Jurkat, Clone E6-1 (cell line): ENCODE data around the gene SLC38A6.
"Not testable (repeated sequence)": the region's sequence is repeated elsewhere in the genome, so short reads cannot be mapped to it uniquely, and the experiment has no call there.

Experiments used
- DNase-seq: peaks from one replicate; pipeline ENCODE4 v3.0.0-alpha.2; 2011; ENCODE audit warnings: low read depth, low spot score
- H3K4me3 ChIP-seq: 2 replicates; pipeline ENCODE4 v1.5.1; 2011; ENCODE audit warnings: mild to moderate bottlenecking, low read length, control low read depth, moderate library complexity

Gene SLC38A6

DNA sequence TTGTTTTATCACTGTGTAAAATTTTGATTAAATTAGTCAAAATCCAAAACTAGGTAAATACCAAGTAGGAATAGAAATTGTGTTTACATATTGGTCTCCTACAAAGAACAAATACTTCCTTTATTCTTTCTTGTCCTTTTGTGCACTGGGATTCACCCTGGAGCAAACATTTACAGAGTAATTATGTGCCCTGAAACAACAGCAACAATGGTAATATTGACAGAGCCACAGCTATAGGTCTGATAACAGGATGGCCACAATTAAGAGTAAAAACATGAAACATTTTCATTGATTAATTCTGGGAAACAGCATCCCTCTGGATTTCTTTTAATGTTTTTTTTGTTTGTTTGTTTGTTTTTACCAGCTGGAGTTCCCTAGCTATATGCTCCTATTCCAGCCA, 61.2 kb downstream of the SLC38A6 start:
- H3K4me3 ChIP-seq: no peak overlapping the region
- no peak for DNase-seq

- DNase-seq: no peak
- H3K4me3 ChIP-seq: no peak overlapping the region
Measured at GRCh38 chr14:61043506-61043905, 62.5 kb downstream of the SLC38A6 start.

GRCh38 chr14:61047021-61047420, 66.0 kb downstream of the SLC38A6 start:
- DNase-seq: no peak
- H3K4me3 ChIP-seq: no peak overlapping the region

GRCh38 chr14:61048640-61049039, 67.6 kb downstream of the SLC38A6 start:
- DNase-seq: no peak

GRCh38 chr14:61050417-61050816, 69.4 kb downstream of the SLC38A6 start:
- H3K4me3 ChIP-seq: no peak overlapping the region
- DNase-seq: no peak

More at GRCh38 chr14:61048640-61049039, 67.6 kb downstream of the SLC38A6 start:
- no peak overlapping the region for H3K4me3 ChIP-seq

DNA sequence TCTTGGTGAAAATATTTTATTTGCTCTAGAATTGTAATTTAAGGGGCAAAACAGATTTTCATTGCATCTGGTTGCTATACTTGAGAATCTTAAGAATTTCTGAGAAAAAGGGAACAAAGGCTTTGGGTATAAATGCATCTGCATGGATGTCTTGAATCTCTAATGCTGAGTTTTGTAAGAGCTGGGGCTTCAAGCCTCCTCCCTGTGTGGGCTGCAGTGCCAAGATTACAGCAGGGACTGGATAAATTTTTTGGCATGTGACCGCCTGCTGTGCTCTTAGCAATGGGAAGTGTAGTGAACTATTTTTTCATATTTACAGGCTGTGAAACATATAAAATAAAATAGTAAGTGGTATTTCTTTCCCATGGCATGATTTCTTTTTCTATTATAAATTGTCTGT, 70.0 kb downstream of the SLC38A6 start:
- DNase-seq: no peak
- H3K4me3 ChIP-seq: no peak overlapping the region

DNA sequence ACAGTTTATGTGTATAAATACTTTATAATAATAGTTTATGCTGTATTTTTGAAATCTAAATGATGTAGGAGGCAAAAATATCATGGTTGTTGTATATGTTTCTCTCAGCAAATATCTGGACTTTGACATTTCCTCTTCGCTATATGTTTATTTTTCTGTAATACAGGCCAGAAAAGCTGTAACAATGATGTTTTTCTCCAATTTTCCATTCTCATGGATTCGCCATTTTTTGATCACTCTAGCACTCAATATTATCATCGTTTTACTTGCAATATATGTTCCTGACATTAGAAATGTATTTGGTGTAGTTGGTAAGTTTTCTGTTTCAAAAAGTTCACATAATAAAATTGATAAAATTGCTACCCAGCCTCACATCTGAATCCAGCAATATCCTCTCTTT, 70.6 kb downstream of the SLC38A6 start:
- DNase-seq: no peak

DNA sequence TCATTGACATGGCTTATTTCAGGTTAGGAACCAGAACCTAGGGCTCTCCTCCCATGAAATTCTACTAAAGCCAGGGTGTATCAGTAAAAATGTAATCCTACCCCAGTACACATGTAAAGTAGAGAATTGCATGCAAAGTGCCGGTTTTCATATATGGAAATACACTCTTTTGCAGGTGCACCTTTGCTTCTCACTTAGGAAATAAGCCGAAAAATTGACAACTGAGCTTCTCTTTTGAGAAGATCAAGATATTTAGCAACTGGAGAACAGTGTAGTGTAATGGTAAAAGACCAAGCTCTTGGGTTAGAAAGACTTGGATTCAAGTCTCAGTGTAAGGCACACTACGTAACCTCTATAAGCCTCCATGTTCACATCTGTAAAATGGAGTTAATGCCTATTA, 82.4 kb downstream of the SLC38A6 start:
- no peak overlapping the region for H3K4me3 ChIP-seq
- DNase-seq: no peak

More for the DNA sequence above, 70.6 kb downstream of the SLC38A6 start:
- H3K4me3 ChIP-seq: no peak overlapping the region

- DNase-seq: no peak
- H3K4me3 ChIP-seq: no peak overlapping the region
Measured at GRCh38 chr14:61064210-61064609, 83.2 kb downstream of the SLC38A6 start.

DNA sequence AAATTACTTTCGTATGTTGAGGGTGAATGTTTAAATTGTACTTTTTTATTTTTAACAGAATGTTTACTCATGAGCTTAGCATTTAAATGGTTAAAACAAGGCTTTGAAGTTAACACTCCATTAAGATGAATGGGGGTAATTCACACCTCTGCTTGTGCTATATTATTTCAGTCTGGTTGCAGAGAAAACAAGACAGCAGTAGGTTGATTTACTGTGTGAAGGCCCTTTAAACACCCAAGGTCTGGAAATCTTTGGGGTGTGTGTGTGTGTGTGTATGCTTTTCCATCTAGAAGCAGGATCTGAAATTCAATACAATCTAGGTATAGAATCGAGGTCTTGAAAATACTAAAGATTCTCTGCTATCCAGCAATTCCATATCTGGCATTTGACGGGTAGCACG, 83.8 kb downstream of the SLC38A6 start:
- no peak for DNase-seq
- H3K4me3 ChIP-seq: no peak overlapping the region

- H3K4me3 ChIP-seq: no peak overlapping the region
- no peak for DNase-seq
Measured at GRCh38 chr14:61065656-61066055, 84.6 kb downstream of the SLC38A6 start.

- H3K4me3 ChIP-seq, DNase-seq: not testable (repeated sequence)
Measured at GRCh38 chr14:61072442-61072841, 91.4 kb downstream of the SLC38A6 start.

DNA sequence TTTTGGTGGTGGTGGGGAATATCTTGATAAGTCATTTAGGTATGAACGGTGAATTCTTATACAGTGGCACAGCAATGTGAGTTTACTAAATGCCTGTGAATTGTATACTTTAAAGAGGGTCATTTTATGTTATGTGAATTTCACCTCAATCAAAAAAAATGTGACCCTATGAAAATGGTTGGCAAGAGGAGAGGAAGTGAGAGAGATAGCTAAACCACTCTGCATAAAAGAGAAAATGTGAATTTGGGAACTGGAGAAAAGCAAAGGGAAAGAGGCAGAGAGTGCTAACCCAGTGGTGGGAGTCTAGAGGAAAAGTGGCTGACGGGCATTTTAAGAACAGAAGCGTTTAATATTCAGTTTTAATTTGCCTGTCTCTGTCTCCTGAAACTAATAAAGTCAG, 93.8 kb downstream of the SLC38A6 start:
- H3K4me3 ChIP-seq: no peak overlapping the region
- DNase-seq: no peak

GRCh38 chr14:61076556-61076955, 95.5 kb downstream of the SLC38A6 start:
- H3K4me3 ChIP-seq: no peak overlapping the region
- DNase-seq: no peak

DNA sequence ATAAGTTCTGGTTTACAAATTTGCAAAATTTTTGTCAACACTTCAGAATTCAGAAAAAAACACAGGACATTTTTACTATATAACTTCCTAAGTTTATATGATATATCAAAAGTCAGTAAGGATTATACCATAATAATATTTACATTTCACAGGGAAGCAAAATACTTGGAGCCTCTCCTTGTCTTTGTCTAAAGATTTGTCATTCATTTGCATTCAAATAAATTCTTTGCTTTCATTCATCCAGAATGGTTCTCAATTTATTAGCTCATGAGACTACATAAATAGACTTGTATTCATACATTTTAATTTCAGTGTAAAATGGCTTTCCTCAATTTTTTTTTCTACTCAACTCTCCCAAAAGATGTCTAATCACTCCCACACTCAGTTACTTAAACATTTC, 96.4 kb downstream of the SLC38A6 start:
- DNase-seq: no peak
- no peak overlapping the region for H3K4me3 ChIP-seq

DNA sequence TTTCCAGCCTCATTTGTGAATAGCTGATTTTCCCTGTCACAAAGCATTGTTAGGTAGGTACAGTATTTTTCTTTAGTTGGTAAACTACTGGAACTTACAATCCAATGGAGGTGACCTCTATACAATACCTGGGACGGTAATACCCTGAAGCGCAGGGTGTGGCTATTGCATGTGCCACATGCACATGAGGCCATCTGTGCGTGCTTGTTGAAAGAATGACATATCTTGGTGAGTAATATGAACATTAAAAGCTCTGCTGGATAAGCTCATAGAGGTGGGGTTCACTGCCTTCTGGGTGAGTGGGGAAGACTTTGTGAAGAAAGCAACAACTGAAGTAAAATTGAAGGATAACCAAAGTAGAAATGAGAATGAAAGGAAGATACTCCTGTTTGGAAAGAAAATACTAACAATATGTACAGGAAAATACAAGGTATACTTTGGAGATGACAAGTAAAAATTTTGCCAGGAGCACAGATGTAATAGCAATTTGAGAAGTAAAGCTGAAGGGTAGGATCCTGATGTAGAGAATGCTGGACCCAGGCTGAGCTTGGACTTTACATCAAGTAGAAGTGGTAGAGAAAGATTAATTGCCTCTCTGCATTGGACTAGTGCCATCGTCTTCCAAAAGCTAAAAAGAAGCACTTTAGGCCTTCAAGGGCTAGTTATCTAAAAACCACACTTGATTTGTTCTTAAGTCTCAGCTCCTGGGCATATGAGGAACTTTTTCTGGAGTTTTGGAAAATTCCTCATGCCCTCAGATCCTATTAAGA, 97.1 kb downstream of the SLC38A6 start:
- DNase-seq: no peak
- no peak overlapping the region for H3K4me3 ChIP-seq

- no peak overlapping the region for H3K4me3 ChIP-seq
- DNase-seq: no peak
Measured at GRCh38 chr14:61080591-61081010, 99.6 kb downstream of the SLC38A6 start.

DNA sequence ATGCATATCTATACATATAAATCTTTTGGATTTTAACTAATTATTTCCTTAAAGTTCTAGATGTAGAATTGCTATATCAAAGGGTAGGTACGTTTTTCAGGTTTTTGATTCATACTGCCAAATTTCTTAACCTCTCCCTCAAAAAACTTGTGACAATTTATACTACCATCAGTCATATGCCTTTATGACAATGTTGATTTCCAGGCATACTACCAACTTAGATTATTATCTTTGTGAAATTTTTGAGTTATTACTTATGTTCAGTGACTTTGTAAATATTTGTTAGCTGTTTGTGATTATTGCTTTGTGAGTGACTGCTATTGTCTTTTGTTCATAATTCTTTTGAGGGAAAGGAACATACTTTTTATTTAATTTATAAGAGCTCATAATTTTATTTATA, 107.0 kb downstream of the SLC38A6 start:
- DNase-seq: no peak
- no peak overlapping the region for H3K4me3 ChIP-seq

DNA sequence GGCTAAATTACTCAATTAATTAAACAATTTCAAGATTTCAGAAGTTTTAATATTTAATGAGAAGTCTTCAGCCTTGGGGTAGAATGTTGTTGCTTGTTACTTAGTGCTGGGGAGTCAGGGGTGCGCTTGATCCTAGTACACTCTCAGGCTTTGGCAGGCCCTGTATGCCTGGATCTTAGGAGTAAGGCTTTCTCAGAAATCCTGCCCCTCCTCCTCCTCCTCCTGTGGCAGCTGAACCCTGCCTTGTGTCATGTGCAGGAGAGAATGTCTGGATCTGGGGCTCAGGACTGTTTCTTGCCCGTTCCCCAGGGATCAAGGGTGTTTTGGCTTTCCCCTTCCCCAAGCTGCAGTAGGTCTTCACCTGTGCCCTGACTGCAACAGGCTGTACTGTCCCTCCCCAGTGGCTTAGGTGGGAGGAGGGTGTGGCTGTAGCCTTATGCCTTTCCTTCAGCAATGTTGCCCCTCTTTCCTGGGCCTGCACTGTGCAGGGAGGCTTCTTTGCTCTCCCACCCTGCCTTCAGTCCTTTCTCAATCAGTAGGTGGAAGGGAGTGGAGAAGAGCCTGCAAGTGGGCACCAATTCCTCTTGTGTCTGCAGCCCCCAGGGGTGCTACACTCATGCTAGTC, 108.2 kb downstream of the SLC38A6 start:
- no peak overlapping the region for H3K4me3 ChIP-seq
- no peak for DNase-seq

DNA sequence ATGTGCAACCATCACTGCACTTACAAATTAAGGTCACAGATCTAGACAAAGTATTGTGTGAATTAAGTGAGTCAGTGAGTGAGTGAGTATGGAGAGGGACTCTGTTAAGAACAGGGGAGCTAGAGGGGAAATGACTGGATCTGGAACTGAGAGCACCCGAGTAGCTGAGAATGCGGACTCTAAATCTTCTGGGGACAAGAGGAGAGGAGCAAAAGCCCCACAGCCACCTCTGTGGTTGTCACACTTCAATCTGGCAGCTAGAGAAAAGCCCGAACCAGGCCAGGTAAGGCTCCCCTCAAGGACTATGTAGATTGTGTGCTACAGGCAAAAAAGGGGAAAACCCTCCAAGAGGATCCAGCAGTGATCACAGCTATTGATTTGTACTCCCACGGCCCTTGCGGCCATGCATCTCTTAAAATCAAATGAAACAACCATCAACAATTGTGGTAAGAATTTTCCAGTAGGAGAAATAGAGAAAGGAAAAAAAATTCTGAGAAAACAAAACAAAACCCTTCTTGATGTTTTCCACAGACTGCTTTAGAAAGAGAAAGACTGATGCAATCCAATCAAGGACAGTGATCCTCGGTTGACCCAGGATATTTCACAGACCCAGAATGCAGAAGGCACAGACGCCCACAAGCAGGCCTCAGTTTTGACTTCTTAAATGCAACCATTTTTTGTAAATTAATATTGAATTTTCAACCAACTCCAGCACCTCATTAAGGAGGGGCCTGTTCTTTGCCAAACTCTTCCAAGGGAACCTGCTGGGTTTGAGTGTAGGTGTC, 109.6 kb downstream of the SLC38A6 start:
- no peak for DNase-seq

More for the DNA sequence above, 109.6 kb downstream of the SLC38A6 start:
- no peak overlapping the region for H3K4me3 ChIP-seq
